GM21576 (cell line): Measurements from ENCODE around the gene TMEM19.

ENCODE experiments used
- ATAC-seq: cut with Tn5 transposase; IDR thresholded peaks from one replicate; pipeline ENCODE4 v1.9.1; 2021; ENCODE audit warnings: mild to moderate bottlenecking, moderate library complexity; ENCODE audit not compliant: unreplicated experiment

The TMEM19 gene

GRCh38 chr12:71710276-71711125 lies 24.6 kb downstream of the TMEM19 start:
- ATAC-seq, result no peak

- ATAC-seq, result no peak
Measured at GRCh38 chr12:71718611-71719010, 32.7 kb downstream of the TMEM19 start.

- no peak for ATAC-seq
Measured at GRCh38 chr12:71719647-71720370, 33.9 kb downstream of the TMEM19 start.

GRCh38 chr12:71721783-71722505 lies 36.1 kb downstream of the TMEM19 start:
- ATAC-seq, result no peak

- ATAC-seq, result no peak
Measured at GRCh38 chr12:71725011-71725410, 39.1 kb downstream of the TMEM19 start.

- ATAC-seq, result no peak
Measured at GRCh38 chr12:71726548-71726947, 40.7 kb downstream of the TMEM19 start.

GRCh38 chr12:71727958-71728357 lies 42.1 kb downstream of the TMEM19 start:
- no peak for ATAC-seq

GRCh38 chr12:71730936-71731335 lies 45.1 kb downstream of the TMEM19 start:
- no peak for ATAC-seq

- no peak for ATAC-seq
Measured at GRCh38 chr12:71731439-71732356, 45.8 kb downstream of the TMEM19 start.

- ATAC-seq, result no peak
Measured at GRCh38 chr12:71732357-71732712, 46.5 kb downstream of the TMEM19 start.

GRCh38 chr12:71737197-71737596 lies 51.3 kb downstream of the TMEM19 start:
- no peak for ATAC-seq

- no peak for ATAC-seq
Measured at GRCh38 chr12:71742998-71743397, 57.1 kb downstream of the TMEM19 start.

GRCh38 chr12:71744522-71745300 lies 58.8 kb downstream of the TMEM19 start:
- ATAC-seq, result no peak

GRCh38 chr12:71746974-71747611 lies 61.2 kb downstream of the TMEM19 start:
- peak; percentile 87 for ATAC-seq

GRCh38 chr12:71748081-71748850 lies 62.4 kb downstream of the TMEM19 start:
- ATAC-seq, result no peak

- no peak for ATAC-seq
Measured at GRCh38 chr12:71749666-71750065, 63.8 kb downstream of the TMEM19 start.

- no peak for ATAC-seq
Measured at GRCh38 chr12:71752891-71753290, 67.0 kb downstream of the TMEM19 start.
